Spinal cord (tissue), 10 donors: Measurements from ENCODE around the gene TCFL5. TPM values are rescaled to one million over a fixed set of nuclear protein-coding genes. Genes with fewer than 3 reads are reported as not detected.
A peak's percentile ranks its signal among the peaks of the same experiment; 100 is the strongest.

Source experiments
- DNase-seq, 6 donors: peaks; one replicate each; pipeline versions ENCODE4 v3.0.0 to v3.0.0-alpha.2; 2013 to 2015; ENCODE audit warnings: low spot score in 6 of 6, low read depth in 4 of 6
- H3K27ac ChIP-seq: one replicate; pipeline ENCODE4 v1.5.1; 2013; ENCODE audit warnings: low read depth, low read length, control low read depth
- H3K27me3 ChIP-seq: one replicate; pipeline ENCODE4 v1.6.1; 2013; ENCODE audit warnings: low read length; ENCODE audit not compliant: control insufficient read depth, insufficient read depth
- H3K36me3 ChIP-seq: one replicate; pipeline ENCODE4 v1.6.1; 2013; ENCODE audit warnings: low read length; ENCODE audit not compliant: control insufficient read depth, insufficient read depth
- H3K4me1 ChIP-seq: one replicate; pipeline ENCODE4 v1.6.1; 2013; ENCODE audit warnings: low read length; ENCODE audit not compliant: control insufficient read depth, insufficient read depth
- H3K4me3 ChIP-seq: one replicate; pipeline ENCODE4 v1.5.1; 2013; ENCODE audit warnings: low read depth, low read length, control low read depth
- H3K9me3 ChIP-seq: one replicate; pipeline ENCODE4 v1.6.1; 2013; ENCODE audit warnings: low read length; ENCODE audit not compliant: control insufficient read depth, insufficient read depth
- WGBS: methylation state at CpG from one replicate; pipeline ENCODE4 v1.1.5; 2013; ENCODE audit warnings: missing lambda C conversion rate; ENCODE audit not compliant: insufficient coverage; 5-methylcytosine and 5-hydroxymethylcytosine counted together
- polyA plus RNA-seq, 2 donors: library from polyadenylated mRNA; unstranded; fragments of 120-200 nt; gene quantifications; one replicate each; pipeline ENCODE4 v1.2.1, GENCODE V29; 2013; ENCODE audit not compliant: insufficient read length in 2 of 2
- total RNA-seq, 2 donors: library from RNA; depleted of rRNA in 1 of 2; stranded (reverse); fragments of 120-200 nt in 1 of 2; fragments of >200 nt in 1 of 2; gene quantifications; one replicate each; pipeline versions ENCODE4 v1.2.3 to v1.2.4, GENCODE V29; 2013 to 2014
- donor health status: healthy.

TCFL5 gene
- total and polyA plus RNA-seq, 4 donors, result 12.3 to 16.3 (median 14.3) TPM

GRCh38 chr20:62819494-62820174 lies 42.0 kb downstream of the TCFL5 start:
- H3K36me3 ChIP-seq, result peaks cover 21% of the 10 kb centered on the region
- no peak overlapping the region for H3K4me3 ChIP-seq
- H3K9me3 ChIP-seq, result no peaks in the 10 kb centered on the region
- peaks cover 25% of the 10 kb centered on the region for H3K27me3 ChIP-seq
- peaks cover 90% of the 10 kb centered on the region for H3K4me1 ChIP-seq
- no peak for DNase-seq
- 32% methylated on average over 16 of the region's 16 CpGs for WGBS
- H3K27ac ChIP-seq, result peak overlapping the region; percentile 91

DNA sequence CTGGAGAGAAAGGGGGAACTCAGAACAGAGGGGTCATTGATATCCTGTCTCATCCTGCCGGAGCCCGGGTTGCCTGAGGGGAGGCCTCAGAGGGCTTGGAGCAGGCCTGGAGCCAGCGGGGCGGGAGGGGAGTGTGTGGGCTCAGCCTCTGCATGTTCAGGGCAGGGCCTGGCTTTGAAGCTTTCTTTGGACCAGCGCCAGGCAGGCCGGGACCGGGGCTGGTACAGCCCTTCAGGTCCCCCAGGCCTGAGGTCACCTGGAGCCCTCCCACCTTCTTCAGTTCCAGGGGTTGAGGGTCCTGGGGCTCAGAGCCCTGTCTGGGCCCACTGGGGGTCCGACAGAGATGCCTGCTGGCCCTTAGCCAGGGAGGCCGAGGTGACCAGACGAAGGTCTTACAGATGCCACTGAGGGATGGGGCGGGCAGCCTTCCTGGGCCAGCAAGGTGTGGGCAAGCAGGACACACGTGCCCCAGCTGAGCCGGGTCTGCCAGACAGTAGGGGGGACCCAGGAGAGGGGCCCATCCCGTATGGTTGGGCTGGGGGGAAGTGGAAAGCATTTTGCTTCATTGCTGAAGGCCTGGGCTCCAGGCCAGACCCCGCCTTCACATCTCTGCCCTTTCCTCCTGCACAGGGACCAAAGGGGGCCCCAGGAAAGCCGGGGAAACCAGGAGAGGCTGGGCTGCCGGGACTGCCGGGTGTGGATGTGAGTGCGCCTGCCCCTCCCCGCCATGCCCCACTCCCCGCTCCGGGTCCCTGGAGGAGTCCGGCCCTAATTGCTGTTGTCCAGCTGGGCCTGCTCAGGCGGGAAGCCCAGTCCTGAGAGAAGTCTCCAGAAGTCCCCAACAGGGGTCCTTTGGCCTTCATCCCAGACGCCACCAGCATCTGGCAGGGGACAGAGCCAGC lies 42.8 kb downstream of the TCFL5 start:
- Histone ChIP-seq H3K27me3 (peaks cover 27% of the 10 kb centered on the region), H3K4me1 (peaks cover 82% of the 10 kb centered on the region), H3K27ac (peak overlapping the region; percentile 91), H3K9me3 (no peaks in the 10 kb centered on the region), H3K36me3 (peaks cover 24% of the 10 kb centered on the region), H3K4me3 (peak overlapping the region; percentile 9)
- DNase-seq, result peak in 4 of 6 donors; percentile 41 to 89 (median 69)
- 21% methylated on average over 22 of the region's 25 CpGs for WGBS

GRCh38 chr20:62817975-62818591 lies 43.5 kb downstream of the TCFL5 start:
- H3K9me3 ChIP-seq, result no peaks in the 10 kb centered on the region
- peaks cover 75% of the 10 kb centered on the region for H3K4me1 ChIP-seq
- H3K27me3 ChIP-seq, result peaks cover 27% of the 10 kb centered on the region
- peak overlapping the region; percentile 91 for H3K27ac ChIP-seq
- 48% methylated on average over 9 of the region's 12 CpGs for WGBS
- no peak for DNase-seq
- peak overlapping the region; percentile 26 for H3K4me3 ChIP-seq
- peaks cover 32% of the 10 kb centered on the region for H3K36me3 ChIP-seq

- Histone ChIP-seq H3K4me1 (peaks cover 69% of the 10 kb centered on the region), H3K27ac (peak within 1 kb of the TSS; percentile 91), H3K27me3 (peaks cover 27% of the 10 kb centered on the region), H3K4me3 (peak within 1 kb of the TSS; percentile 26), H3K9me3 (no peaks in the 10 kb centered on the region), H3K36me3 (peaks cover 41% of the 10 kb centered on the region)
- WGBS, result 4% methylated on average over 100 of the region's 108 CpGs
- DNase-seq, result peak in 2 of 6 donors; percentile 60 to 77
Measured at GRCh38 chr20:62816884-62817873, 44.4 kb downstream of the TCFL5 start, which contains the start of gene COL9A3. TSS of gene COL9A3 (plus strand) at chr20:62817050. CDS start at chr20:62817065, 15 bp downstream.

DNA sequence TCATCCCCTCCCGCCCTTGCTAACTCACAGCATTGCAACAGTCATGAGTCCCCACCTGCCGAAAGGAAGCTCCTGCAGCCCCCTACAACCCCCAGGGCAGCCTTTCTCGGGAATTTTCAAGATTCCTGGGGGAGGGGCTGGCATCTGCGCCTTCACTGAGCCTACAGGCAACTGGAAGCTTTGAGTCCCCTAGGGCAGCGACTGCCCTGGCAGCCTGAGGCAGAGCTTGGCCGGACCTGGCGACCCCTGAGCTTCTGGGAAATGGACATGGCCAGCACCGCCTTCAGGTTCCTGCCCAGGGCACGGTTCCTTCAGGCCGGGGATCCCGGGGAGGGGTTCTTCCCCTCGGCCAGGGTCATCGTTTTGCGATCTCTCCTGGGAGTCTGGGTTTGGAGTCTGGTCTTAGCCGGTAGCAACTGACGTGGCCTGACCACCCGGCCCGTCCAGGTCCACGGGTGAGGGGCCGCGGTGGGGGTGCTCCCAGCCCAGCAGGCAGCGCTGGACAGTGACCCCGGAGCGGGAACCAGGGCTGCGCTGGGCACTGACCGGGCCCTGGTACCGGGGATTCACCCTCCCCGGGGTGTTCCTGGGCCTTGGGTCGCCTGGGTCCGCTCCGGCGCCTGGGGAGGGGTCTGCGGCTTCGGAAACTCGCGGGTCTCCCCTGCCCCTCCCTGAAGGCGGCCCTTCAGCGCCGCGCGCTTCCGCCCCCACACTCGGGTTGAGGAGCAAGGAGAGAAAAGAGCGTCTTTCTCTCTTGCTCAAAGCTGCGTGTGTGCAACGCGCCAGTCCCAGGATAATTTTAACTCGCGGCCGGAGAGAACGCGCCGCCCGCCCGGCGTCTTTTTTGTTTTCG lies 45.4 kb downstream of the TCFL5 start:
- Histone ChIP-seq H3K27me3 (peaks cover 27% of the 10 kb centered on the region), H3K27ac (peak overlapping the region; percentile 40), H3K9me3 (no peaks in the 10 kb centered on the region), H3K4me3 (peak overlapping the region; percentile 21), H3K4me1 (peaks cover 63% of the 10 kb centered on the region), H3K36me3 (peaks cover 43% of the 10 kb centered on the region)
- DNase-seq, result peak in 1 of 6 donors; percentile 66
- 5% methylated on average over 56 of the region's 57 CpGs for WGBS

GRCh38 chr20:62815066-62815991 lies 46.3 kb downstream of the TCFL5 start:
- no peak overlapping the region for H3K4me3 ChIP-seq
- peaks cover 48% of the 10 kb centered on the region for H3K36me3 ChIP-seq
- H3K4me1 ChIP-seq, result peaks cover 54% of the 10 kb centered on the region
- peak in 1 of 6 donors; percentile 50 for DNase-seq
- 39% methylated on average over 24 of the region's 24 CpGs for WGBS
- no peaks in the 10 kb centered on the region for H3K9me3 ChIP-seq
- peaks cover 27% of the 10 kb centered on the region for H3K27me3 ChIP-seq
- H3K27ac ChIP-seq, result no peak overlapping the region

DNA sequence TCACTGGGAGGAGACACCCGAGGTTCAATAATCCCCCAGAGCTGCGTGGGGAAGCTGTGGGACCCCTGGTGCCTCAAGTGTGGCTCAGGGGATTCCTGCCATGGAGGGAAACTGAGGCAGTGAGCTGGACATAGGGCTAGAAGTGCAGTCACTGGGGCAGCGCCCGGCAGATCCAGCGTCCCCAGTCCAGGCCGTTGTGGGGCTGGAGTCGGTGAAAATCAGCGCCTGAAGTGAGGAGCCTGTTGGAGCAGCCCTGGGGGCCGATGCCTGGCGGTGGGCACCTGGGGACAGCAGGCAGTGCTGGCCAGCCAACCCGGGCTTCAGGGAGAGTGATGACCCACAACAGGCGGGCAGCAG lies 46.9 kb downstream of the TCFL5 start:
- Histone ChIP-seq H3K27me3 (peaks cover 27% of the 10 kb centered on the region), H3K27ac (no peak overlapping the region), H3K4me1 (peaks cover 47% of the 10 kb centered on the region), H3K4me3 (no peak overlapping the region), H3K36me3 (peaks cover 54% of the 10 kb centered on the region), H3K9me3 (no peaks in the 10 kb centered on the region)
- DNase-seq, result no peak
- 78% methylated on average over 12 of the region's 12 CpGs for WGBS
